GM18861 (cell line): Measurements from ENCODE around the gene FOXL2NB.
"Not testable (repeated sequence)": the region's sequence is repeated elsewhere in the genome, so short reads cannot be mapped to it uniquely, and the experiment has no call there.

Source experiments
- ATAC-seq: cut with Tn5 transposase; IDR thresholded peaks from one replicate; pipeline ENCODE4 v1.9.1; 2021; ENCODE audit not compliant: unreplicated experiment

FOXL2NB gene

DNA sequence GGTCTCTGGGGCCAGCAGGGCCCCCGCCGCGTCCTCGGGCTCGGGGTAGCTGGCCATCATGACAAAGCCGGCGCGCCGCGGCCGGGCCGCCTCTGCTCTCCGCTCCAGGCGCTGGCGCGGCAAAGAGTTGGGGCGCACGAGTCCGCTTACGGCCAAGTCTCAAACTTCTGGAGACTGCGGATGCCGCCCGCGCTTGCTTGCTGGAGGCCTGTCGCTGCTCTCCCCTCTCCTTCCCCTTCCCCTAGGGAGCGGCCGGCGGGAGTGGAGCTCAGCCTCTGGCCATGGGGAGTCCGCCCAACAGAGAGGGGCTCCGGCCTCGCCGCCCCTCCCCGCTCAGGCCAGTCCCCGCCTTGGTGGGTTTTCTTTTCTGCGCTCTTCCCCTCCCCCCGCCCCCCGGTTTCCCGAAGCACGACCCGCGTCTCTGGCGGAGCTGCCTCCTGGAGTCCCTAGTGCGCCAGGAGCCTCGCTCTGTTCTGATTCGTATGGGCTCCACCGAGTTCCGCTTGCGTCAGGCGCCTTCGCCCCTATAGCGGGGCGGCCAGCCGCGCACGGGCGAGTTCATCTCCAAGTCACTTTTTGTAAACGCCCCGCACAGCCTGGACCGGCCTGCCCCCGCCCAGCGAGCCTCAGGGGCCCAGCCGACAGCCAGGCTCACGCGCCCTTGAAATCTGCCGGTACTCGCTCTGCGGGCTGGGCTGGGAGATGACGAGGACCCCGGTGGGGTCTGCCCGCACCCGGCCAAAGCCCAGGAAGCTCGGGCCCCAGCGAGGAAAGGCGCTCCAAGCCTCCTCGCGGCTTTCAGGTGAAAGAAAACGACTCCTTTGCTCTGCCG, at the start of gene FOXL2NB, which contains the start of gene FOXL2:
Gene FOXL2NB, plus strand, starts transcription at position 555 of the 832 bp plus-strand sequence. Its CDS starts 148 bp downstream, at position 703.
Gene FOXL2, minus strand, starts transcription at position 475 of the 832 bp plus-strand sequence. Its CDS starts 415 bp downstream, at position 60.
- ATAC-seq = no peak

DNA sequence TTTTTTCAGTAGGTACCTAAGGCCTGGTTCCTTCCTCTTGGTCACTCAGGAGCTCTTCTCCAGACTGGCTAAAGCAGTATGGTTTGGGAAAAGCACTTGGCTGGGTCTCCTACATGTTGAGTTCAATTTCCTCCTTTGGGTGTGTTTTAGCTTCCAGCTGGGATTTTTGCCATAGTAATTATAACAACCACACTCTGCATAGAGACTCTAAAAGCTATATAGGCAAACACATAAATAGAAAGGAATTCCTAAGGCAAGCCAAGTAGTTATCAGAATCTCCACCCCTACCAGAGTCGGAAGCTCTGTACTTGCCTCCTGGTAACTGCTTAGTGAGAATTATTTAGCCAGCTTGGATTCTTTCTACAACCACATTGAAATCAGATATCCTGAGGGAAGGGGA, 48.7 kb upstream of the FOXL2NB start:
- no peak for ATAC-seq

DNA sequence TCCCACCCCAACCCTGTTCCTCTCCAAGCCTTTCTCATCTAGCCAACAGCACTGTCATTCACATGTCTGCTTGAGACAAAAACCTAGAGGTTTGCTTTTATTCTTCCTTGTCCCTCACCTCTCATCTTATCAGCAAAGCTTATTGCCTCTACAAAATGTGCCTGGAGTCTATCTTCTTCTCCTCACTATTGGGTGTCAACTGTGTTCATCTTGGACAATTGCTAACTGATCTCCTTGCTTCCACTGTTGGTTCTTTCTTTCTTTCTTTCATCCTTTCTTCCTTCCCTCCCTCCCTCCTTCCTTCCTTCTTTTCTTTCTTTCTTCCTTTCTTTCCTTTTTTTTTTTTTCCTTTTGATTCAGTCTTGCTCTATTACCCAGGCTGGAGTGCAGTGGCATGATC, 48.3 kb upstream of the FOXL2NB start:
- no peak for ATAC-seq

DNA sequence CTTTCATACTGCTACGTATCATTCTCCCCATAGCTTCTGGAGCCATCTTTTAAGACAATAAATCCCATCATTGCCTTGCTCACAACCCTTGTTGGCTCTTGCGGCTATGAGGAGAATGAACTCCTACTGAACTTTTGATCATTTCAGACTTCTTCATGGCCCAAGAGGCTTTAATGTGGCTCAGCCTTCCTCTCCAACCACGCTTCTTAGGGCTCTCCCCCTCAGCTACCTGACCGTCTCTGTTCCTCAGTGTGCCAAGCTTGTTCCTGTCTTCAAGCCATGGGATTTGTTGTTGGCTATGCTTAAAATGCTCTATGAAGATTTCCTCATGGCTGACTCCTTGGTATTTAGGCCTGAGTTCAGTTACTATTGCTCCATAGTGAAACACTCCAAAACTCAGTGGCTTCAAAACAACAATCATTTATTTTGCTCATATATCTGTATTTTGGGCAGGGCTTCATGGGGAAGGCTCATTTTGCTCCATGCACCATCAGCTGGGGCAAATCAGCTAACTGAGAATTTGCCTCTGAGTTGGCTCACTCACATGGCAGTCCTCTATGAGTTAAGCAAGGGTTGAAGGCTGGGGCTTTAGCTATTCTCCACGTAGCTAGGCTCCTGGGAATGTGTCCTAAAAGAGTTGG, 47.5 kb upstream of the FOXL2NB start:
- ATAC-seq = no peak

DNA sequence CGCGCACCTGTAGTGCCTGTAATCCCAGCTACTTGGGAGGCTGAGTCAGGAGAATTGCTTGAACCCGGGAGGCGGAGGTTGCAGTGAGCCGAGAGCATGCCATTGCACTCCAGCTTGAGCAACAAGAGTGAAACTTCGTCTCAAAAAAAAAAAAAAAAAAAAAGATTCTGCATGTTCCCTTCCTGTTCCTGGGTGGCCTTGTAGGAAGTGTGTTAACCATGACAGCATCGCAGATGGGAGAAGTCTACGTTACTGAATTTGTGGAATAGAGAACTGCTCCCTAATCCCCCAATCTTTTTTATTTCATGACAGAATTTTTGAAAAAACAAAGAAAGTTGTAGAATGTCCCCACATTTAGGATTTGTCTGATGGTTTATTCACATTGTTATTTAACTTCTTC, 45.5 kb upstream of the FOXL2NB start:
- ATAC-seq = no peak

DNA sequence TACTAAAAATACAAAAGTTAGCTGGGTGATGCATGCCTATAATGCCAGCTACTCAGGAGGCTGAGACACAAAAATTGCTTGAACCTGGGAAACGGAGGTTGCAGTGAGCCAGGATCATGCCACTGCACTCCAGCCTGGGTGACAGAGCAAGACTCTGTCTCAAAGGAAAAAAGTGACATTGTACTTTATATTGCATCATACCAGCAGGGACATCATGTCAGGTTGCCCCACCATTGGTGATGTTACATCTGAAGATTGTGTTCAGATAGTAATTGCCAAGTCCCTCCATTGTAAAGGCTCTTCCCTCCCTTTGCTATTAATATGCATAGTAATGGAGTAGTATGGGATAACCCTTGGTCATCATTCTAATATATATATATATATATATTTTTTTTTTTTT, 44.8 kb upstream of the FOXL2NB start:
- ATAC-seq = no peak

DNA sequence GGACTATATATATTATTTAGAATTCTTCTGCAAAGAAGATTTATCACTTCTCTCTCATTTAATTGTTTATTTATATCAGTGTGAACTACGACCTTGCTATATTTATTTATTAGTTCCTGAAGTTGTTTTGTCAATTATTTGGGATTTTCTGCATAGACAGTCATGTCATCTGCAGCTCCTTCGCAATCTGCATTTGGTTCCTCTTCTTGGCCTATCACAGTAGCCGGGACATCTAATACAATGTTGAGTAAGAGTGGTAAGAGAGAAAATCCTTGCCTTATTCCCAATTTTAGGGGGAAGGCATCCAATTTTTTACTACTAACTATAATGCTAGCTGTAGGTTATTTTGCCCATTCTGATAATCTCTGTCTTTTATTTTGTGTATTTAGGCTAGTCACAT, 39.5 kb upstream of the FOXL2NB start:
- no peak for ATAC-seq

DNA sequence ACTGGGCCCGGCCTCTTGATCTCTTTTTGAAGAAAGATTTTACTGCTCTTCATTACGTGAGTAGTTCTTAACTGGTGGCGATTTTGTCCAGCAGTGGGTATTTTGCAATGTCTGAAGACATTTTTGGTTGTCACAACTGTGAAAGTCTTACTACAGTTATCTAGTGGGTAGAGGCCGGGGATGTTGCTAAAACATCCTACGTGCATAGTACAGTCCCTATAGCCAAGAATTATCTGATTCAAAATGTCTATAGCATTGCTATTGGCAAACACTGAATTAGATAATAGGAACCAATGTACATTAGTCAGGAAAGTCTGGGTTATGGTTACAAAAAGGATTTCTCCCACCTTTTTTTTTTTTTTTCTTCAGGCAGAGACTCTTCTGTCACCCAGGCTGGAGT, 38.2 kb upstream of the FOXL2NB start:
- ATAC-seq = no peak

DNA sequence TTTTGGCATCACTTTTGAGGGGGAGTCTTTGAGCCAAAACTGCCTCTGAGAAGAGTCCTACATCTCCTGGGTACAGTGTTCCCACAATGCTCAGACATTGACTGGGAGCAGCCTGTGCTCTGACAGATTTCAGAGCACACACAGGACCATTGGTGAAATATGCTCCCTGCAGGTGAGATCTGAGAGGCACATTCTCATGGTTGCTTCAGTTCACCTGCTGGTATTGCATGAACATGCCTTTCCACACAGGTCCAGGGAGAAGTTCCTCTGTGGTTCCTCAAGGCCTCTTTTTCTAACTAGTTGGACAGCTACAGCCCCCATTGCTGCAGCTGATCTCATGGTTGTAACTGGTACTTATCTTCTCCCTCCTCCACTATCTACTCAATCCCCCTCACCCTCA, 37.1 kb upstream of the FOXL2NB start:
- ATAC-seq = no peak

DNA sequence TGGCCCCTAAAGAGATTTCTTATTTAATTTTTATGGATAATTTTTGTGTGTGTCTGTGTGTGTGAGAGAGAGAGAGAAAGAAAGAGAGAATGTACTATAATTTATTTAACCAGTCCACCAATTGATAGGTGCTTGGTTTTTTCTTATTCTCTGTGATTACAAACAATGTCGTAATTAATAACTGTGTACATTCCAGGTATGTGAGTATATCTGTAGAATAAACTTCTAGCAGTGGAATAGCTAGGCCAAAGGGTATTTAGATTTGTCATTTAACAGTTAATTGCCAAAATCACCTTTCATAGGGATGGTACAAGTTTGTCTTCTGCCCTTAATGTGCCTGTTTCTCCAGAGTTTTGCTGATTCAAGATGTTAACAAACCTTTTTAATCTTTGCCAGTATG, 35.4 kb upstream of the FOXL2NB start:
- ATAC-seq = no peak

DNA sequence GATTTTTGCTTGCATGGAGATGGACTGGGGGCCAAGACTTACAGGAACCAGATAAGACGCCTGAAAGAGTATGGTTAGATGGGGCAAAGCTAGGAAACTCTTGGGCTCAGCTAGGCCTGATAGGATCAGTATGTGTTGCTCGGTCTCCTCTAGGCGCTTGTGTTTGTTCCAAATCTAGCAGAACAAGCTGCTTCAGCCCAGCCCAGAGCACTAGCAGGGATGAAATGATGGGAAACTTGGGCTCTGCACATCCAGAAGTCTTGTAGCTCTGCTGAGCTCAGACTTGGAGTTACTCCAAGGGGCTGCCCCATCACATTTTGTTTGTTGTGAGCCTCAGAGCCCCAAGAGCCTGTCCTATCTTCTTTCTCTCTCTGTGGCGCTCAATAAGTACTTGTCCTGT, 34.8 kb upstream of the FOXL2NB start:
- ATAC-seq = no peak

DNA sequence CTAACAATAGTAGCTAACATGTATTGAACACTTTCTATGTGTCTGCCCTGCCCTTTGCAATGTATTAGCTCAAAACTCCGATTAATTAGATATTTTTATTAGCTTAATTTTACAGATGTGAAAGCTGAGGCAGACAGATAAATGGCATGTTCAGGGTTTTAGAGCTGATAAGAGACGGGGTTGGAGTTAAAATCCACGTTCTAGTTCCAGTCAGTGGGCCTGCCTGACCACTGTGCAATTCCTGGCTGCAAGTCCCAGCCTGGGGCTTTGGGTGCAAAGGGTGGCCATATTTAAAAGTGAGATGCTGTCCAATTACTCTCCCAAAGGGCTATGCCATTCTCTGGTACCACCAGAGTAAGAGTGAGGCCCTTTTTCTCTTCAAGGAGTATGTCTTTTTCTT, 33.3 kb upstream of the FOXL2NB start:
- ATAC-seq = no peak

DNA sequence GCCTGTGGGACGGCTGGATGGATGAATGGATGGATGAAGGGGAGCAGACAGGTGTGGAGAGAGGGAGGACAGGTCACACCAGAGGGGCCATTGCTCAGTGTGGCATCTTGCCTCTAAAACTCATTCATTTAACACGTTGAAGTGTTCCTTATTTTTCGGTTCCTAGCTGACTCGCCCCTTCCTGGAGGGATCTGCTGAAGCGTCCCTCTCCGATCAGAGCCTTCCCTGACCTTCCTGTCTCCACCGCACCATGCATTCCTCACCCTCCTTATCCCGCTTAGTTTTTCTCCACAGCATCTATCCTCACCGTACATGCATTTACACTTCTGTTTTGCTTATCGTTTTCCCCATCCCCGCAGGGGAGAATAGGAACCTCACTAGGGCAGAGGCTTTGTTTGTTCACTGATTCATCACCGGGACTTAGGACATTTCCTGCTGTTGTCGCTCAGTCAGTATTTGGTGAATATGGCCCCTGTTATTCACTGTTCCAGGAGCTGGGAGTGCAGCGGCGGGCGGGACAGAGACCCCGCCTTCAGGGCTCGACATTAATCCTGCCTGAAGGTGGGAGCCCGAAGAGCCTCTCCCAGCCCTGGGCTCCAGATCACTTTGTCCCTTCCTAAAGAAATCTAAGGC, 32.0 kb upstream of the FOXL2NB start:
- ATAC-seq = peak; percentile 13

DNA sequence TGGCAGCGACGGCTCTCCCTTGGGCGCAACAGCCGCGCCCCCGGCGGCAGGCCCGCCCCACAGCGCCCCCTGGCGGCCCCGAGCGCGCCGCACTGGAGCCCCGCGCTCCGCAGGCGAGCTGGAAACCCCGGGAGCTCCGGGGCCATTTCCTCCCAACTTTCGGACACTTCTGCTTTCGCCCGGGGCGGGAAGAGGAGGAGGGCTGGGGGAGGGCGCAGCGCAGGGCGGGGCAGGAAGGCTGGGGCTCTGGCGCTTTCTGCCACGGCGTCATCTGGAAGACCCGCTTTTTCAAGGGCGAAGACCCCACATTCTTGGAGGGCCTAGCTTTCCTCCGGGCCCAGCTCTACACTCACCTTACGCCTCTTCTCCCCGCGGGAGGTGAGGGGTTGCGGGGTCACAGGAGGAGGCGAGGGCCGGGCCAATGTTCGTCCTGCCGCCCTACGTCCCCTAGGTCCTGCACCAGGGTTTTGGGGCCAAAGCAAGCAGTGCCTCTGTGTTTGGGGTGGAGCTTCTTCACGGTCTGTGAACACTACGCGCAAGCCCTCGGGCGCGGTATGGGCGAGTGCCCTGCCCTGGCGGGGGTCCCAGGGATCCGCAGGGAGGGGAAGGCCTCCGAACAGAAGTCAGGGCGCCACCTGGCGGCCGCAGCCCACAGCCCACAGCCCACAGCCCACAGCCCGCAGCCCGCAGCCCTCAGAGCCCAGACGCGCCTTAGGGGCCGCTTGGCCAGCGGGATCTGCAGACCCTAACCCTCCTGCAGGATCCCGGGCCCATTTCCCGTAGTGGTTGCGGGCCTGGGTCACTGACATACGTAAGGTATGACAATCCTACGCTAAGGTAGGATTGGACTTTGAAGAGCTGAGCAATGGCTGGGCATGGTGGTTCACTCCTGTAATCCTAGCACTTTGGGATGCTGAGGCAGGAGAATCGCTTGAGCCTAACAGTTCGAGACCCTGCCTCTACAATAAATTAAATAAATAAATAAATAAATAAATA, 31.2 kb upstream of the FOXL2NB start:
- peak; percentile 75 for ATAC-seq

DNA sequence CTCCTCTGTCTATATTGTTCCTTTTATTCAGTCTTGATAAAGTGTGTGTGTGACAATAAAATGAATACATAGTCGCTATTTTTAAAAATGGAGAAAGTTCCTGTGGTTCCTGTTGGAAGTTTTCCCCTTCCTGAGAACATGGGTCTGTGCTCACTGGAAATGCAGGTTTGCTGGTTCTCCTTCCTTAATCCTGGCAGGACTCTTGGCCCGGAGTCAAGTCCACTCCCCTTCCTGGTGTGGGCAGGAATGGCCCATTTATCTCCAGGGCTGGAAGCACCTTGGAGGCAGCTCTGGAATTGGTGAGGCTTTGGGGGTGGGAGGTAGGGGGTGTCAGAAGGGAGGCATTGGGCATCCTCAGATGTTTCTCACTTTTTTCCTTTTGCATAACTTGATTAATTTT, 30.2 kb upstream of the FOXL2NB start:
- no peak for ATAC-seq

DNA sequence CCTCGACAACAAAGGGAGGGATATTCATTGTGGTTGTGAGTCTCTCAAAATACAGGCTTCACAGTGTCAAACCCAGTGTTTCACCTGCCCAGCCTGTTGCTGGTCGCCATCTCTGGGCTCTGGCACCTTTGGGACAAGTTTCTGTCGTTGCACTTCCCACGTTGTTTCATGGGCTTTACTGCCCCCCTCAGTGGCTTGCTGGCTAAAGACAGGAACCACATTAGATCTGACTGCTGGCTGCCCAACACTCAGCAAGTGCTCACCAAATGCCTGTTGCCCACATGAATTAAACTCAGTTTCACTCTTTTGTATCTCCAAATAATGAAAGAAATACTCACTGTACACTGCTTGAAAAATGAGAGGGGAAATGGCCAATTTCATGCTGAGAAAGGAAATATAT, 27.7 kb upstream of the FOXL2NB start:
- no peak for ATAC-seq

DNA sequence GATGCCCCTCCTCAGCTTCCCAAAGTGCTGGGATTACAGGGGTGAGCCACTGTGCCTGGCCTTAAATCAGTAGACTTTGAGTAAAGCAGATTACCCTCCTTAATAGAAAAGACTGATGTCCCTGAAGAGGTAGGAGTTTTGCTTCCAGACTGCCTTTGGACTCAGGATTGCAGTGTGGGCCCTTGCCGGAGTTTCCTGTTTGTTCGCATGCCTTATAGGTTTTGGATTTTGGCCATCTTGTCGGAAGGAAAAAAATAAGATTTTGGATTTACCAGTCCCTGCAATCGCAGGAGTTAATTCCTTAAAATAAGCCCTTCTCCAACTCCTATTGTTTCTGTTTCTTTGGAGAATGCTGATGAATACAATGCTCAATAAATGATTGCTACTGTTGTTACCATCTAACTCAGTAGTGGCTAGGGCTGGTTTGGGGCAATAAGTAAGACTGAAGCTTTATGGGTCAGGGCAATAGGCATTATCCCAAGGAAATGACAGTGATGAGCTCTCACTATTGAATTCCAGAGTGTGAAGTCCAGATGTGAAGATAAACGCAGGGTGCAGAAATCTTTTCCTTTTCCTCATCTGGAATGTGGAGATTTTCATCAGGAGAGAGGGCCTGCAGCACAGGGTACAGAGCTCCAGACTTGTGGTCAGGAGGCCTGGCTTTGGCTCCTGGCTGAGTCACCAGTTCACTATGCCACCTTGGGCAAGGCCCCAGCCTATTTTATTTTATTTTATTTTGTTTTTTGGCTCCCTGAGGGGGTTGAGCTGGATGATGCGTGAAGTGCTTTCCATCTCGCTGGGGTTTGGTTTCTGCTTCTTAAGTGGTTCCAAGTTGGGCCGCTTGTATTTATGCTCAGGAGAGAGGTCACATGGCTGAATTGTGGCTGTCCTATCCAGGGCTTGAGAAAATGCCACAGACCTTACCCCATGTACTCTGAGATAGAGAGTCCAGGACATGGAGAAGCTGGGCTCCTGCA, 25.4 kb upstream of the FOXL2NB start:
- ATAC-seq = no peak

DNA sequence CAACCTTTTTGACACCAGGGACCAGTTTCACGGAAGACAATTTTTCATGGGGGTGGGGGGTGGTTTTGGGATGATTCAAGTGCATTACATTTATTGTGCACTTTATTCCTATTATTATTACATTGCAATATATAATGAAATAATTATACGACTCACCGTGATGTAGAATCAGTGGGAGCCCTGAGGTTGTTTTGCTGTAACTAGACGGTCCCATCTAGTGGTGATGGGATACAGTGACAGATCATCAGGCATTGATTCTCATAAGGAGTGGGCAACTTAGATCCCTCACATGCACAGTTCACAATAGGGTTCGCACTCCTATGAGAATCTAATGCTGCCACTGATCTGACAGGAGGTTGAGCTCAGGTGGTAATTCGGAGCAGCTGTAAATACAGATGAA, 24.6 kb upstream of the FOXL2NB start:
- ATAC-seq = not testable (repeated sequence)

DNA sequence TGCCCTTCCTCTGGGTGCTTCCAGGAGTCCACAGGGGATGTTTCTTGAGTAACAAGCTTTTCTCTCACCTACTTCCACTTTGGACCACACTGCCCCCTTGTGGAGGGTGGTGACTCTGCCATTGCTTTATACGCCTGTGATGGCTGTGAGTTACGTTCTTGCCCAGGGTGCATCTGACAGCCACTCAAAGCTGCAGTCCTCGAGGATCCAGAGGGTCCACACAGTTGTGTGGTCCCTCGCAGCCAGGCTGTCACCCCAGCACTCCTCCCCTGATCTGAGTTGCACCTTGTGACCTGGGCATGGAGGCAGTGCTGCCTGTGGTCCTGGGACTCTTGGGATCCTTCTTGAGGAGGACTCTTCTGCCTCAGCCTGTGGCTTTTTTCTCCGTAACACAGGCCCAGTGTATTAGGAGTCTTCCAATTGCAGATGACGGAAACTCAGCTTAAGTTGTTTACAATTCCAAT, 23.5 kb upstream of the FOXL2NB start:
- peak; percentile 68 for ATAC-seq
